HL-60 (cell line): ENCODE results near the gene CBL.

ENCODE experiments used
- DNase-seq, 2 experiments: peaks; one replicate each; pipeline ENCODE4 v3.0.0-alpha.2; 2010 to 2020; ENCODE audit warnings: low read depth in 1 of 2, low spot score in 1 of 2
- H3K27ac ChIP-seq: fragments of 250-450 bp; sonication (Bioruptor Pico); replicated peaks from 2 replicates; pipeline ENCODE4 v1.5.1; 2020; ENCODE audit warnings: mild to moderate bottlenecking, moderate library complexity
- H3K27me3 ChIP-seq: fragments of 250-450 bp; sonication (Bioruptor Pico); 2 replicates; pipeline ENCODE4 v1.5.1; 2021; ENCODE audit warnings: mild to moderate bottlenecking, moderate library complexity; ENCODE audit not compliant: insufficient read depth, poor library complexity, severe bottlenecking
- H3K4me3 ChIP-seq: replicated peaks from 2 replicates; pipeline ENCODE4 v1.5.1; 2011; ENCODE audit warnings: mild to moderate bottlenecking, control low read depth, low read length; ENCODE audit not compliant: insufficient read depth
- GABPA ChIP-seq: IDR thresholded peaks from 2 replicates; pipeline ENCODE4 v1.6.1; 2012; ENCODE audit warnings: low read depth
- POLR2AphosphoS5 ChIP-seq: IDR thresholded peaks from 2 replicates; pipeline ENCODE4 v1.6.1; 2012; ENCODE audit warnings: low read depth
- SPI1 ChIP-seq: IDR thresholded peaks from 2 replicates; pipeline ENCODE4 v1.6.1; 2012; ENCODE audit warnings: low read depth, mild to moderate bottlenecking, borderline replicate concordance
- TF ChIP-seq, protein P1 (sequence below): IDR thresholded peaks from one replicate; pipeline ENCODE4 v1.5.1; 2011; ENCODE audit warnings: low read length, control low read depth, inconsistent platforms; ENCODE audit not compliant: insufficient read depth
- TF ChIP-seq, protein P2 (sequence below): IDR thresholded peaks from 2 replicates; pipeline ENCODE4 v1.6.1; 2012; ENCODE audit warnings: low read depth; ENCODE audit not compliant: insufficient replicate concordance

The CBL gene

DNA sequence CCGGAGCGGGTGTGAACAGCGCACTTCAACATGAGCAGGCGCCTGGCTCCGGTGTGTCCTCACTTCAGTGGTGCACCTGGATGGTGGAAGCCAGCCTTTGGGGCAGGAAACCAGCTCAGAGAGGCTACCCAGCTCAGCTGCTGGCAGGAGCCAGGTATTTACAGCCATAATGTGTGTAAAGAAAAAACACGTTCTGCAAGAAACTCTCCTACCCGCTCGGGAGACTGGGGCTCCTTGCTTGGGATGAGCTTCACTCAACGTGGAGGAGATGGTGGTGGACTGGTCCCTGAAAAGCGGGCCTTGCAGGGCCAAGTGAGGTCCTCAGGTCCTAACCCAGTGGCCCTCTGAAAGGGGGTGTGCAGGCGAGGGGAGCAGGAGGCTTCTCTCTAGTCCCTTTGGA lies 103.3 kb downstream of the CBL start:
- Histone ChIP-seq H3K27ac (no peak overlapping the region), H3K27me3 (peaks cover 15% of the 10 kb centered on the region), H3K4me3 (no peak overlapping the region)
- TF ChIP-seq SPI1, result no peak
- TF ChIP-seq, protein P1, sequence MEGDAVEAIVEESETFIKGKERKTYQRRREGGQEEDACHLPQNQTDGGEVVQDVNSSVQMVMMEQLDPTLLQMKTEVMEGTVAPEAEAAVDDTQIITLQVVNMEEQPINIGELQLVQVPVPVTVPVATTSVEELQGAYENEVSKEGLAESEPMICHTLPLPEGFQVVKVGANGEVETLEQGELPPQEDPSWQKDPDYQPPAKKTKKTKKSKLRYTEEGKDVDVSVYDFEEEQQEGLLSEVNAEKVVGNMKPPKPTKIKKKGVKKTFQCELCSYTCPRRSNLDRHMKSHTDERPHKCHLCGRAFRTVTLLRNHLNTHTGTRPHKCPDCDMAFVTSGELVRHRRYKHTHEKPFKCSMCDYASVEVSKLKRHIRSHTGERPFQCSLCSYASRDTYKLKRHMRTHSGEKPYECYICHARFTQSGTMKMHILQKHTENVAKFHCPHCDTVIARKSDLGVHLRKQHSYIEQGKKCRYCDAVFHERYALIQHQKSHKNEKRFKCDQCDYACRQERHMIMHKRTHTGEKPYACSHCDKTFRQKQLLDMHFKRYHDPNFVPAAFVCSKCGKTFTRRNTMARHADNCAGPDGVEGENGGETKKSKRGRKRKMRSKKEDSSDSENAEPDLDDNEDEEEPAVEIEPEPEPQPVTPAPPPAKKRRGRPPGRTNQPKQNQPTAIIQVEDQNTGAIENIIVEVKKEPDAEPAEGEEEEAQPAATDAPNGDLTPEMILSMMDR, result no peak
- TF ChIP-seq GABPA, result no peak
- TF ChIP-seq POLR2AphosphoS5, result no peak
- TF ChIP-seq, protein P2, sequence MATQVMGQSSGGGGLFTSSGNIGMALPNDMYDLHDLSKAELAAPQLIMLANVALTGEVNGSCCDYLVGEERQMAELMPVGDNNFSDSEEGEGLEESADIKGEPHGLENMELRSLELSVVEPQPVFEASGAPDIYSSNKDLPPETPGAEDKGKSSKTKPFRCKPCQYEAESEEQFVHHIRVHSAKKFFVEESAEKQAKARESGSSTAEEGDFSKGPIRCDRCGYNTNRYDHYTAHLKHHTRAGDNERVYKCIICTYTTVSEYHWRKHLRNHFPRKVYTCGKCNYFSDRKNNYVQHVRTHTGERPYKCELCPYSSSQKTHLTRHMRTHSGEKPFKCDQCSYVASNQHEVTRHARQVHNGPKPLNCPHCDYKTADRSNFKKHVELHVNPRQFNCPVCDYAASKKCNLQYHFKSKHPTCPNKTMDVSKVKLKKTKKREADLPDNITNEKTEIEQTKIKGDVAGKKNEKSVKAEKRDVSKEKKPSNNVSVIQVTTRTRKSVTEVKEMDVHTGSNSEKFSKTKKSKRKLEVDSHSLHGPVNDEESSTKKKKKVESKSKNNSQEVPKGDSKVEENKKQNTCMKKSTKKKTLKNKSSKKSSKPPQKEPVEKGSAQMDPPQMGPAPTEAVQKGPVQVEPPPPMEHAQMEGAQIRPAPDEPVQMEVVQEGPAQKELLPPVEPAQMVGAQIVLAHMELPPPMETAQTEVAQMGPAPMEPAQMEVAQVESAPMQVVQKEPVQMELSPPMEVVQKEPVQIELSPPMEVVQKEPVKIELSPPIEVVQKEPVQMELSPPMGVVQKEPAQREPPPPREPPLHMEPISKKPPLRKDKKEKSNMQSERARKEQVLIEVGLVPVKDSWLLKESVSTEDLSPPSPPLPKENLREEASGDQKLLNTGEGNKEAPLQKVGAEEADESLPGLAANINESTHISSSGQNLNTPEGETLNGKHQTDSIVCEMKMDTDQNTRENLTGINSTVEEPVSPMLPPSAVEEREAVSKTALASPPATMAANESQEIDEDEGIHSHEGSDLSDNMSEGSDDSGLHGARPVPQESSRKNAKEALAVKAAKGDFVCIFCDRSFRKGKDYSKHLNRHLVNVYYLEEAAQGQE, result no peak
- DNase-seq, result no peak

- DNase-seq, result no peak
- Histone ChIP-seq H3K27ac (no peak overlapping the region), H3K27me3 (peaks cover 21% of the 10 kb centered on the region), H3K4me3 (no peak overlapping the region)
- TF ChIP-seq GABPA (no peak), SPI1 (no peak), POLR2AphosphoS5 (no peak)
- TF ChIP-seq, protein P2, result no peak
- TF ChIP-seq, protein P1, result no peak
Measured at GRCh38 chr11:119309953-119310681, 104.0 kb downstream of the CBL start.

DNA sequence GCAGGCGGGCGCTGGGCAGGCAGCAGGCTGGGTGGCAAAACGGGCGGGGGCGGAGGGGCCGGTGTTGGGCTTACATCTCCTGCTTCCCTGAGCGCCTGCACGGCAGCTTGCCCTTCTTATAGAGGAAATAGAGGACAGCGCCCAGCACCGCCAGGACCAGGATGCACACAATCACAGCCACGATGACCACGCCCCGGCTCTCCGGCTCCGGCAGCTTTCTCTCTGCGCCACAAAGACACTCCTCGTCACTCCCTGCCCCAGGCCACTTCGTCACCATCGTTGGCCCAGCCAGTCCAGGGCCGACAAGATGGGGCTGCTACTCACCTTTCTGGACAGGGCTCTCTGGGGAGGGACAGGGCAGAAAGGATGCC lies 104.5 kb downstream of the CBL start:
- Histone ChIP-seq H3K27me3 (peaks cover 27% of the 10 kb centered on the region), H3K4me3 (no peak overlapping the region), H3K27ac (no peak overlapping the region)
- TF ChIP-seq GABPA (no peak), POLR2AphosphoS5 (no peak)
- TF ChIP-seq, protein P1, result no peak
- DNase-seq, result no peak

- H3K27ac ChIP-seq, result no peak overlapping the region
Measured at GRCh38 chr11:119314726-119315125, 108.6 kb downstream of the CBL start.

More at GRCh38 chr11:119314726-119315125, 108.6 kb downstream of the CBL start:
- no peak for TF ChIP-seq GABPA
- TF ChIP-seq, protein P1, result no peak
- TF ChIP-seq, protein P2, result no peak
- no peak for TF ChIP-seq SPI1
- no peak for TF ChIP-seq POLR2AphosphoS5
- no peak for DNase-seq
- peaks cover 41% of the 10 kb centered on the region for H3K27me3 ChIP-seq
- no peak overlapping the region for H3K4me3 ChIP-seq
